Measurements from ENCODE around the gene CTSZ. TPM values are rescaled to one million over a fixed set of nuclear protein-coding genes. Genes with fewer than 3 reads are reported as not detected.

The CTSZ gene
- total and polyA plus RNA-seq, 10 of the 15 experiments (the other 5 are each of a cell fraction or from before 2014, with no cell fraction given), result 6.0 to 301 (median 154) TPM

- TF ChIP-seq PBX3 (IDR thresholded peaks at IDR 0.05; ENCODE audit: insufficient replicate concordance, low read depth, low read length) (no peak), USF1 (IDR thresholded peaks at IDR 0.05; ENCODE audit: borderline replicate concordance, extremely low read length, insufficient read depth, low read depth, low read length) (no peak)
These were observed 61.0 kb downstream of the CTSZ start (continued) for GRCh38 chr20:58945965-58946631.

Other genes with a start within 250 kb of the CTSZ start
- gene GNAS-AS1, start 156.4 kb downstream of the CTSZ start, total RNA-seq (2014; rRNA removed), result 1.9 and 2.1 TPM in 2 replicates
- 0.74 and 0.85 TPM in 2 replicates for gene GNAS-AS1, start 156.4 kb downstream of the CTSZ start, total RNA-seq (2014; rRNA removed; fragmentation: Illumina TruSeq; extraction: Trizol)
- 1.6 and 2.6 TPM in 2 replicates for gene GNAS-AS1, start 156.4 kb downstream of the CTSZ start, total RNA-seq (2021)
- gene GNAS-AS1, start 156.4 kb downstream of the CTSZ start, polyA plus RNA-seq (2011; rRNA removed), result 0.85 and 0.99 TPM in 2 replicates
- 0.36 and 0.66 TPM in 2 replicates for gene GNAS-AS1, start 156.4 kb downstream of the CTSZ start, polyA plus RNA-seq (2014; fragmentation: Illumina TruSeq; extraction: Trizol)
- gene GNAS-AS1, start 156.4 kb downstream of the CTSZ start, polyA plus RNA-seq (2014; fragmentation: Nextera tagmentation; extraction: Ambion mirVana), result under 1 TPM; 0.06 to 0.35 TPM
- 1.7 and 2.1 TPM in 2 replicates for gene GNAS-AS1, start 156.4 kb downstream of the CTSZ start, polyA plus RNA-seq (2014; rRNA removed)
- 1 to 10 TPM; 1.4 to 2.7 TPM for gene GNAS-AS1, start 156.4 kb downstream of the CTSZ start, polyA plus RNA-seq (2016; fragmentation: Nextera tagmentation; extraction: Ambion mirVana)
- gene GNAS, start 154.5 kb downstream of the CTSZ start, total RNA-seq (2014; rRNA removed), result 399 and 405 TPM in 2 replicates
- gene GNAS, start 154.5 kb downstream of the CTSZ start, total RNA-seq (2014; rRNA removed; fragmentation: Illumina TruSeq; extraction: Trizol), result 368 and 389 TPM in 2 replicates
- gene GNAS, start 154.5 kb downstream of the CTSZ start, total RNA-seq (2021), result 792 and 818 TPM in 2 replicates
- 449 and 706 TPM in 2 replicates for gene GNAS, start 154.5 kb downstream of the CTSZ start, polyA plus RNA-seq (2011; rRNA removed)
- 838 and 950 TPM in 2 replicates for gene GNAS, start 154.5 kb downstream of the CTSZ start, polyA plus RNA-seq (2014; fragmentation: Illumina TruSeq; extraction: Trizol)
- 100 to 1,000 TPM; 242 to 344 TPM for gene GNAS, start 154.5 kb downstream of the CTSZ start, polyA plus RNA-seq (2014; fragmentation: Nextera tagmentation; extraction: Ambion mirVana)
- gene GNAS, start 154.5 kb downstream of the CTSZ start, polyA plus RNA-seq (2014; rRNA removed), result 625 and 680 TPM in 2 replicates
- 100 to 1,000 TPM; 209 to 261 TPM for gene GNAS, start 154.5 kb downstream of the CTSZ start, polyA plus RNA-seq (2016; fragmentation: Nextera tagmentation; extraction: Ambion mirVana)
- 68.7 and 74.9 TPM in 2 replicates for gene NELFCD, start 26.0 kb downstream of the CTSZ start, total RNA-seq (2014; rRNA removed)
- 46.3 and 54.3 TPM in 2 replicates for gene NELFCD, start 26.0 kb downstream of the CTSZ start, total RNA-seq (2014; rRNA removed; fragmentation: Illumina TruSeq; extraction: Trizol)
- gene NELFCD, start 26.0 kb downstream of the CTSZ start, total RNA-seq (2021), result 68.9 and 82.1 TPM in 2 replicates
- gene NELFCD, start 26.0 kb downstream of the CTSZ start, polyA plus RNA-seq (2011; rRNA removed), result 76.5 and 86.8 TPM in 2 replicates
- gene NELFCD, start 26.0 kb downstream of the CTSZ start, polyA plus RNA-seq (2014; fragmentation: Illumina TruSeq; extraction: Trizol), result 83.4 and 89.7 TPM in 2 replicates
- 10 to 100 TPM in 1 of 2 experiments, 1 to 10 TPM in 1; 8.9 to 16.7 TPM for gene NELFCD, start 26.0 kb downstream of the CTSZ start, polyA plus RNA-seq (2014; fragmentation: Nextera tagmentation; extraction: Ambion mirVana)
- 79.8 and 83.6 TPM in 2 replicates for gene NELFCD, start 26.0 kb downstream of the CTSZ start, polyA plus RNA-seq (2014; rRNA removed)
- gene NELFCD, start 26.0 kb downstream of the CTSZ start, polyA plus RNA-seq (2016; fragmentation: Nextera tagmentation; extraction: Ambion mirVana), result 100 to 1,000 TPM; 107 to 109 TPM
- gene TUBB1, start 12.2 kb upstream of the CTSZ start, total RNA-seq (2014; rRNA removed), result 0.06 and 0.11 TPM in 2 replicates
- 0.04 TPM in 1 of 2 replicates, not detected in the other for gene TUBB1, start 12.2 kb upstream of the CTSZ start, total RNA-seq (2014; rRNA removed; fragmentation: Illumina TruSeq; extraction: Trizol)
- gene TUBB1, start 12.2 kb upstream of the CTSZ start, total RNA-seq (2021), result not detected in 2 replicates
- 0.03 and 0.07 TPM in 2 replicates for gene TUBB1, start 12.2 kb upstream of the CTSZ start, polyA plus RNA-seq (2011; rRNA removed)
- 0.04 TPM in 1 of 2 replicates, not detected in the other for gene TUBB1, start 12.2 kb upstream of the CTSZ start, polyA plus RNA-seq (2014; fragmentation: Illumina TruSeq; extraction: Trizol)
- under 1 TPM in 1 of 2 experiments, not detected in 1; 0.02 TPM for gene TUBB1, start 12.2 kb upstream of the CTSZ start, polyA plus RNA-seq (2014; fragmentation: Nextera tagmentation; extraction: Ambion mirVana)
- gene TUBB1, start 12.2 kb upstream of the CTSZ start, polyA plus RNA-seq (2014; rRNA removed), result 0.05 TPM in 1 of 2 replicates, not detected in the other
- under 1 TPM; 0.13 to 0.20 TPM for gene TUBB1, start 12.2 kb upstream of the CTSZ start, polyA plus RNA-seq (2016; fragmentation: Nextera tagmentation; extraction: Ambion mirVana)
- gene ATP5F1E, start 25.1 kb upstream of the CTSZ start, total RNA-seq (2014; rRNA removed), result 49.0 and 61.6 TPM in 2 replicates
- gene ATP5F1E, start 25.1 kb upstream of the CTSZ start, total RNA-seq (2014; rRNA removed; fragmentation: Illumina TruSeq; extraction: Trizol), result 96.3 and 96.9 TPM in 2 replicates
- gene ATP5F1E, start 25.1 kb upstream of the CTSZ start, total RNA-seq (2021), result 96.4 and 107 TPM in 2 replicates
- 137 and 138 TPM in 2 replicates for gene ATP5F1E, start 25.1 kb upstream of the CTSZ start, polyA plus RNA-seq (2011; rRNA removed)
- gene ATP5F1E, start 25.1 kb upstream of the CTSZ start, polyA plus RNA-seq (2014; fragmentation: Illumina TruSeq; extraction: Trizol), result 35.2 and 53.1 TPM in 2 replicates
- gene ATP5F1E, start 25.1 kb upstream of the CTSZ start, polyA plus RNA-seq (2014; fragmentation: Nextera tagmentation; extraction: Ambion mirVana), result 100 to 1,000 TPM; 169 to 219 TPM
- 79.8 and 89.2 TPM in 2 replicates for gene ATP5F1E, start 25.1 kb upstream of the CTSZ start, polyA plus RNA-seq (2014; rRNA removed)
- 100 to 1,000 TPM; 391 to 407 TPM for gene ATP5F1E, start 25.1 kb upstream of the CTSZ start, polyA plus RNA-seq (2016; fragmentation: Nextera tagmentation; extraction: Ambion mirVana)
- 123 and 138 TPM in 2 replicates for gene PRELID3B, start 35.5 kb upstream of the CTSZ start, total RNA-seq (2014; rRNA removed)
- 119 and 125 TPM in 2 replicates for gene PRELID3B, start 35.5 kb upstream of the CTSZ start, total RNA-seq (2014; rRNA removed; fragmentation: Illumina TruSeq; extraction: Trizol)
- gene PRELID3B, start 35.5 kb upstream of the CTSZ start, total RNA-seq (2021), result 86.1 and 96.0 TPM in 2 replicates
- gene PRELID3B, start 35.5 kb upstream of the CTSZ start, polyA plus RNA-seq (2011; rRNA removed), result 114 and 159 TPM in 2 replicates
- gene PRELID3B, start 35.5 kb upstream of the CTSZ start, polyA plus RNA-seq (2014; fragmentation: Illumina TruSeq; extraction: Trizol), result 98.8 and 123 TPM in 2 replicates
- 100 to 1,000 TPM; 130 to 151 TPM for gene PRELID3B, start 35.5 kb upstream of the CTSZ start, polyA plus RNA-seq (2014; fragmentation: Nextera tagmentation; extraction: Ambion mirVana)
- 72.5 and 73.9 TPM in 2 replicates for gene PRELID3B, start 35.5 kb upstream of the CTSZ start, polyA plus RNA-seq (2014; rRNA removed)
- 100 to 1,000 TPM; 141 to 146 TPM for gene PRELID3B, start 35.5 kb upstream of the CTSZ start, polyA plus RNA-seq (2016; fragmentation: Nextera tagmentation; extraction: Ambion mirVana)
- 0.68 and 0.87 TPM in 2 replicates for gene ZNF831, start 156.6 kb upstream of the CTSZ start, total RNA-seq (2014; rRNA removed)
- gene ZNF831, start 156.6 kb upstream of the CTSZ start, total RNA-seq (2014; rRNA removed; fragmentation: Illumina TruSeq; extraction: Trizol), result 0.51 and 0.54 TPM in 2 replicates
- gene ZNF831, start 156.6 kb upstream of the CTSZ start, total RNA-seq (2021), result 0.85 and 0.97 TPM in 2 replicates
- 0.11 and 0.13 TPM in 2 replicates for gene ZNF831, start 156.6 kb upstream of the CTSZ start, polyA plus RNA-seq (2011; rRNA removed)
- 0.32 and 0.41 TPM in 2 replicates for gene ZNF831, start 156.6 kb upstream of the CTSZ start, polyA plus RNA-seq (2014; fragmentation: Illumina TruSeq; extraction: Trizol)
- gene ZNF831, start 156.6 kb upstream of the CTSZ start, polyA plus RNA-seq (2014; fragmentation: Nextera tagmentation; extraction: Ambion mirVana), result under 1 TPM; 0.05 to 0.13 TPM
- gene ZNF831, start 156.6 kb upstream of the CTSZ start, polyA plus RNA-seq (2014; rRNA removed), result 0.35 and 0.48 TPM in 2 replicates
- gene ZNF831, start 156.6 kb upstream of the CTSZ start, polyA plus RNA-seq (2016; fragmentation: Nextera tagmentation; extraction: Ambion mirVana), result under 1 TPM; 0.01 to 0.06 TPM

Measured in GM12878 (cell line).